Peyer's patch (tissue), 4 donors: ENCODE measurements around the gene ACOX2.

Source experiments
- CTCF ChIP-seq, 6 experiments: fragments of 450-650 bp in 4 of 6; fragments of 200-600 bp in 2 of 6; sonication (generic) in 1 of 6; IDR thresholded peaks; one replicate each; pipeline ENCODE4 v1.5.1; 2017 to 2019; ENCODE audit warnings: antibody characterized with exemption in 6 of 6, mild to moderate bottlenecking in 3 of 6, moderate library complexity in 1 of 6
- POLR2A ChIP-seq, 2 donors: fragments of 450-650 bp; IDR thresholded peaks; one replicate each; pipeline ENCODE4 v1.5.1; 2017; ENCODE audit warnings: antibody characterized with exemption in 2 of 2, mild to moderate bottlenecking in 2 of 2, moderate library complexity in 2 of 2

DNA sequence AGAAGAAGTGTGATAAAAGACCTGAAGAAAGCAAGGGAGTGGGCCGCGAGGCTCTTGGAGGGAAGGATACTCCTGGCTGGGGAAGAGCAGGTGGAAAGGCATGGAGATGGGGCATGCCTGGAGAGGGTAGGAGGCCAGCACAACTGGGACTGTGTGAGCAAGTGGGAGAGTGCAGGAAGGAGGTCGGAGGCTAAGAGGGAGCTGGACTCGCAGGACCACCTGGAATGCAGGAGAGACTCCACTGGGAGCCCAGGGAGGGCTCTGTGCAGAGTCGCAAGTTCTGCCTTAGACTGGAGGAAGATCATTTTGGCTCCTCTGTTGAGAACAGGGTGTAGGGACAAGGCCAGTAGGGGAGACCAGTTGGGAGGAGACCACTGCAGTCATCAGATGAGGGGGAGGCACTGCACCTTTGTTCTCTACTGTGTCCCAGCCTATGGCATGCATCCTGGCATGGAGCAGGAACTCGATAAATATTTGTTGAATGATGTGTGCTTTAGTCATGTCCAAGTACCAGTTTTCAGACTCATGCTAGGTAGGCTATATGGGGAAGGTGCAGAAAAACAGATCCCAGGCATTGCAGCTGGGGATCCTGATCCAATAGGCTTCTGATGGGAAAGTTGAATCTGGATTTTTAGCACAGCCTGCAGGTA lies 26.5 kb upstream of the ACOX2 start:
- no peak for TF ChIP-seq POLR2A (IDR thresholded peaks at IDR 0.05)
- no peak for TF ChIP-seq CTCF (IDR thresholded peaks at IDR 0.05)
